ENCODE measurements around the gene ELMOD2.

Gene ELMOD2

GRCh38 chr4:140581078-140581477 lies 57.1 kb downstream of the ELMOD2 start:
- no peak for DNase-seq (ENCODE audit: low read depth in 3 of 3, low spot score in 1 of 3)

GRCh38 chr4:140584439-140584838 lies 60.5 kb downstream of the ELMOD2 start:
- DNase-seq (ENCODE audit: low read depth in 3 of 3, low spot score in 1 of 3): no peak

GRCh38 chr4:140595065-140595464 lies 71.1 kb downstream of the ELMOD2 start:
- no peak for DNase-seq (ENCODE audit: low read depth in 3 of 3, low spot score in 1 of 3)

GRCh38 chr4:140600408-140600807 lies 76.4 kb downstream of the ELMOD2 start:
- DNase-seq (ENCODE audit: low read depth in 3 of 3, low spot score in 1 of 3): no peak

GRCh38 chr4:140602714-140603113 lies 78.7 kb downstream of the ELMOD2 start:
- DNase-seq (ENCODE audit: low read depth in 3 of 3, low spot score in 1 of 3): no peak

- DNase-seq (ENCODE audit: low read depth in 3 of 3, low spot score in 1 of 3): no peak
These were observed 79.3 kb downstream of the ELMOD2 start for GRCh38 chr4:140603286-140603685.

Measured in stimulated activated CD4-positive, alpha-beta T cell treated with anti-CD3 and anti-CD28 coated beads, TNF-alpha, amount 100 ng/mL, for 1 hour (primary cell).